B cell (primary cell): ENCODE results near the gene TPH2.

Experiments
- CTCF ChIP-seq: fragments of 200-600 bp; IDR thresholded peaks from one replicate; pipeline ENCODE4 v1.8.0; 2022; ENCODE audit warnings: antibody characterized with exemption, mild to moderate bottlenecking
- EZH2 ChIP-seq: IDR thresholded peaks from 2 replicates; pipeline ENCODE4 v1.6.1; 2012; ENCODE audit warnings: borderline replicate concordance, low read depth, mild to moderate bottlenecking, moderate library complexity, low read length; ENCODE audit not compliant: insufficient read depth, poor library complexity, severe bottlenecking

- no peak for TF ChIP-seq CTCF
- TF ChIP-seq EZH2 = no peak
These were observed 95.3 kb downstream of the TPH2 start for GRCh38 chr12:72033991-72034390.
